Dedifferentiated amniotic fluid mesenchymal stem cell (primary cell): ENCODE results near the gene DYNC1H1.

Experiments used
- DNase-seq: peaks from one replicate; pipeline ENCODE4 v3.0.0-alpha.2; 2016; ENCODE audit errors: extremely low spot score

Gene DYNC1H1

DNA sequence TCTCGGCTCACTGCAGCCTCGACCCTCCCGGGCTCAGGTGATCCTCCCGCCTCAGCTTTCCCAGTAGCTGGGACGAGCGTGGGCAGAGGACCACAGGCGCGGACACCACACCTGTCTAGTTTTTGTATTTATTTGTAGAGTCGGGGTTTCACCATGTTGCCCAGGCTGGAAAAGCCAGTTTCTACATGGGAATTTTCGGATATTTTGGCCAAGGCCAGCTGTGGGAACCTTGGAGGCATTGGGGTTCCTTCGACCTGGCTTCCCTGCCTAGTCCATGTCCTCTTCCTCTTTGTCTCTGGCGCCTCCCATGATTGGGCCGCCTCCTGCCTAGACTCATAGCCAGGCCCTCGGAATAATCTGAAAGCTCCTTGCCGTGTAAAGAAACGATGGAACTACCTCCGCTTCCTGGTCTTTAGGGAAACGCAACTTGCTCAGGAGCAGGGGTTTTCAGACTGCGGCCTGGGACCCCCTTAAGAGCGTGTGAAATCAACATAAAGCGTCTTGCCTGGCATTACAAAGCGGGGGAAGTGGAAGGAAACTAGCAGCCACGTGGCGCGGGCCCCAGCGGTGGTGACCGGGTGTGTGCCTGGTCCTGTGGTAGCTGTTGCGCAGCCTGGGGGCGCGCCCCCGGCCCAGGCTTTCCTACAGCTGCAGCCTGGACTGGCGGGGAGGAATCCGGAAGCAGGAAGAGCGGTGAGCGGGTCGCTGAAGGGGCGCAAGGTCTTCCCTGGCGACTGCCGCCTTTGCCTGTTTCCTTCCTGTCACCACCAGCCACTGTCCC, 123.8 kb downstream of the DYNC1H1 start:
- DNase-seq, result no peak

DNA sequence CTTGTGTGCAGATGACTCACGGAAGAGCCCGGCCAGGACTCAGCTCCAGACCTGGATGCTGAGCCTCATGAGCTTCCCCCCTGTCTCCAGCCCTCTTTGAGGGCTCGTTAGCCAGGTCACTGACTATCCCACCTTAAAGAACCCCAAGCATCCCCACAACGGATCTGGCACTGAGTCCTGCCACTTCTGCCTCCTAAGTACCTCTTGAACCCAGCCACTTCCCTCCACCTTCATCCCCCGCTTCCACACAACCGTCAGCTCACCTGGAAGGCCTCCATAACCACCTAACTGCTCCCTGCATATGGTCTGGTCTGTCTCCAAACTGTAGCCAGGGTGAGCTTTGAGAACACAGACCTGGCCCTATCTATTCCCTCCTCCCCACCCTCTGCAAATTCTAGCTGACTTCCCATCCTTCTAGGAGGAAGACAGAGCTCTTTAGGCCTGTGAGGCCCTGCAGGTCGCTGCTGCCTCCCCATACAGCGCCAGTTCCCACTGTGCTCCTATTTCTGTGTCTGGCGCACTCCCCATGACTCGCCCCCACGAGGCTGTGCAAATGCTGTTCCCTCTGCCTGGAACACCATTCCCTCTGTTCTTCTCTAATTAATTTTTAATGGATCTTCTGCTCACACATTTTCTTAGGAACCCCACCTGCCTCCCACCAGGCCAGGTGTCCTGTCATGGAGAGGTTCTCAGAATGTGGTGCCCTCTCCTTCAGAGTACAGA, 125.4 kb downstream of the DYNC1H1 start:
- DNase-seq, result no peak

DNA sequence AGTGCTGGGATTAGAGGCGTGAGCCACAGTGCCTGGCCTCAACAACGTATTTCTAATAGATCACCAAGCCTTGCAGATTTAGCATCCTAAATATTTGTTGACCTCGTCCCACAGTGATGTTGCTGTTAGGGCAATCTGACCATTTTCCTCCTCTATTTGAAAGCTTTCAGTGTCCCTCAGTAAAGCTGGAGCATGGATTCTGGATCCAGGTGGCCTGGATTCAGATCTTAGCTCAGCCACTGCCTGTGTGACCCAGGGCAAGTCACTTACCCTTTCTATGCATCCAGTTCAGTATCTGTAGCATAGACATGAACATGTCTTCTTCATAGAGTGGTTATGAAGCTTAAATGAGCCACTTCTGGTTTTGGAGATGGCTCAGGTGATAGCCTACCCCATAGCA, 126.3 kb downstream of the DYNC1H1 start:
- DNase-seq, result no peak

DNA sequence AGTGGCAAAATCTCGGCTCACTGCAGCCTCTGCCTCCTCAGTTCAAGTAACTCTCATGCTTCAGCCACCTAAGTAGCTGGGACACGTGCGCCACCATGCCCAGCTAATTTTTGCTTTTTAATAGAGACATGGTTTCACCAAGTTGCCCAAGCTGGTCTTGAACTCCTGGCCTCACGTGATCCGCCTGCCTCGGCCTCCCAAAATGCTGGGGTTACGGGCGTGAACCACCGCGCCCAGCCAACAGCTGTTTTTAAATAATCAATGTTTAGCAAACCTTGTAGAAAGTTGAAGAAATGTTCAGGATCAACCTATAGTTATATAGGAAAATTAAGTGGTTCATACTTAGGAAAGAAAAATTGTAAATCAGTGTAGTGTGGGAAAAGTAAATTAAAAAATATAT, 128.4 kb downstream of the DYNC1H1 start:
- no peak for DNase-seq

DNA sequence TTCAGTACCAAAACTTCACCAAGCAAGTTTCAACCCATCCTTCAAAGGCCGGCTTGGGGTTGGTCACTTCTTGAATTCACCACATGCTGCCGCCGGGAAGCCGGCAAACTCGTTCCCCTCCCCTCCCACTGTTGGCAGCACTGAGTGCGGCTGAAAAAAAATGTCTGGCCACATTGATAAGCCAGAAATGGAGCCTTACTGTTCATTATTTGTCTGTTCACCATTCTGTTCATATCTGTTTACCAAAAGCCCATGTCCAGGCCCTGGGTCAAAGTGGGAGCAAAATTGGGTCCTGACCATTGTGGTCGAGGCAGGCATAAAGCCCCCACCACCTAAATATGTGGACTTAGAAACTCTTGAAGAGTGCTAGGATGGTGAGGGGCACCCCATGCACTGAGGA, 129.7 kb downstream of the DYNC1H1 start:
- no peak for DNase-seq

DNA sequence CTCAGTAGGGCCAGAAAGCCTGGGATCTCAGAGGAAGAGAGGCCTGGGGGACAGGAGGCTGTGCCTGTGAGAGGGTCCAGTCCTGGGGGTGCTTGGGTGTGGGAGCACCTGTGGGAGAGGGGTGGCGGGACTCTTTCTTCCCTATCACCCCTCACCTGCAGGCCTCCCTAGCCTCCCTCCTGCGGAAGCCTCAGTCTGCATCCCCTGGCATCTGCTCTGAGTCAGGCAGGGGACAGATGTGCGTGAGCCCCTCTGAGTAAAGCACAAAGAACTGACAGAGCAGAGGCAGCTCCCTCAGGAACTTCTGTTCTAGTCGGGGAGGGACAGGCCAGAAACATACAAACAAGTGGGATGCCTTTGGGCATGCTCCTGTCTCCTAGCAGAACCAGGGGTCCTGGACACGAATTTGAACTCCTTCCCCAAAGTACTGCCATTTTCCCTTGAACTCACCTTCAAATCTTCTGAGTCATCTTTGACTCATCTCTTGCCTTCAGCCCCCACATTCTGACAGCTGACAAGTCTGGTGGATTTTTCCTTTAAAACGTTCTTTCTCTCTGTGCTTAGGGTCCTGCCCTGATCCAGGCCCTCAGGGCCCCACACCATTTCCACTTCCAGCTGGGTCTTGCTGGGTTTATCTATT, 131.0 kb downstream of the DYNC1H1 start:
- no peak for DNase-seq

DNA sequence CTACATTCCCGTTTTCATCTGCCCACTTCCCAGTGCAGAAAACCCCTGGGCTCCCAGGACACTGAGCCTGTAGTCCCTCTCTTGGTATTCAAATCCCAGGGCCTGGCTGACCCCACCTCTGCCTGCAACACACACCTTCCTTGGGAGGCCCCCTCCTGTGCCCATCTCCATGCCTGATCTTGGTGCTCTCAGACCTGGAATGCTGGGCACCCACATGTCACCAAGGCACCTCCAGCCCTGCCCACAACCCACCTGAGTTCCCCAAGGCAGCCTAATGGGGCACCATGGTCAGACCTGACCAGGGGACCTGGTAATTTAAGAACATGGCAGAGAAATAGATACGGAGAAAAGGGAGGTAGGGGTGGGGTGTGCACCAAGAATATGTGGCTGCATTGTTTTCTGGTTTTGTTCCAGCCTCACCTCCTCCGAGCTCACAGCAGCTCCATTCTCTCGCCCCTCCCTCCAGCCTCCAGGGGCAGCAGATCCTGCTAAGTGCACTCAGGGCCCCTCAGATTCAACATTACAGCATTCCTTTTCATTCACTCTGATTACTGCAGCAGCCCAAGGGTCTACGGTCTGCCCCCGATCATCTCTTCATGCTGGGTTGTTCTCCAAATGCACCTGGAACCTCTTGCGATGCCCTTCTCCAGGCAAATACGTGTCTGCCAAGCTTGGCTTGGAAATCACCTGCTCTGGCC, 131.6 kb downstream of the DYNC1H1 start:
- no peak for DNase-seq

DNA sequence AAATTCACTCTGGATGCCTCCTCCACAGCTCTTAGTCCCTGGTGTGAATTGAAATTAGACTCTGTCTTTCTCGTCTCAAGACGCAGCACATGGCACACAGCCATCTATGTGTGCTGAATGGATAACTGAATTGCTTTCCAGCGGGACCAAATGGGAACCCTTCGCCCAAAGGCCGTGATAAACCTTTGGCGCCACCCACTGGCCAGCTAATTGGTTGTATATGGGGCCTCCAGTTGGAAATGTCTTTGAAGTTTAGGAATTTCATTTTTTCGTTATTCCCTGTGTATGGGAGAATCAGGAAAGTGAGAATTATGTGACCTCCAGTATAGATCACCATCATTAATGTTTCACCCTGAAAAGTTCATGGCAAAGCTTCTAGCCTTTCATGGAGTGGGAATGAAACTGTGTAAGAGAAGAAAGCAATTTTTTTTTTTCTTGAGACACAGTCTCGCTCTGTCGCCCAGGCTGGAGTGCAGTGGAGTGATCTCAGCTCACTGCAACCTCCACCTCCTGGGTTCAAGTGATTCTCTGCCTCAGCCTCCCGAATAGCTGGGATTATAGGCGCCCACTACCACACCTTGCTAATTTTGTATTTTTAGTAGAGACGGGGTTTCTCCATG, 132.3 kb downstream of the DYNC1H1 start:
- peak; percentile 65 for DNase-seq

DNA sequence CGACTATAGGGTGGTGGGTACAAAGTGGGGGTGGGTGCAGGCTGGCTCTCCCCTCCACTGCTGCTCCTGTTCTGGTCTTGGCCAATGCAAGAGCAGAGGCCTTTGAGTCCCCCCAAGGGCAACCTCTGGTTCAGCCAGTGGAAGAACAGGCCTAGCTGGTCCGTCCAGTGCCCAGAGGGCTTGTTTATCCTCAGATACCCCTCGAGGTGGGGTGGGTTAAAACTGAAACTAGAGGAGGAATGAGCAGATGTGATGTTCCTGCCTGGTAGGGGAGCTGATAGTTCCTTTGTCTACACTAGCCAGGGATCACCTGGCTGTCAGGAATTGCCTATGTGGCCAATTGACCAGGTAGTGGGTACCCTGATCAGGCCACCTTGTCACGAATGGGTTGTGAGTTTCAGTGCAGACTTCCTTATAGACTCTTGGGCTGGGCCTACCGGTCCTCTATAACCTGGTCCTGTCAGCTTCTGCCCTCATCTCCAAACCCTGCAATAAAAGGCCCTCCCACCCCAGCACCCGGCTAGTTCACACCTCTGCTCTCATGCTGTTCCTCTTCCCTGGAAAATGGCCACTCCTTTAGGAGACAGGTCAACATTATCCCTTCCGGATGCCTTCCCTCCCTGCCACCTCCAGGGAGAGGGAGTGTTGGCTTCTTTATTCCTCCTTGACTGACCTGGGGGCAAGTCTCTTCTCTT, 133.2 kb downstream of the DYNC1H1 start:
- no peak for DNase-seq

DNA sequence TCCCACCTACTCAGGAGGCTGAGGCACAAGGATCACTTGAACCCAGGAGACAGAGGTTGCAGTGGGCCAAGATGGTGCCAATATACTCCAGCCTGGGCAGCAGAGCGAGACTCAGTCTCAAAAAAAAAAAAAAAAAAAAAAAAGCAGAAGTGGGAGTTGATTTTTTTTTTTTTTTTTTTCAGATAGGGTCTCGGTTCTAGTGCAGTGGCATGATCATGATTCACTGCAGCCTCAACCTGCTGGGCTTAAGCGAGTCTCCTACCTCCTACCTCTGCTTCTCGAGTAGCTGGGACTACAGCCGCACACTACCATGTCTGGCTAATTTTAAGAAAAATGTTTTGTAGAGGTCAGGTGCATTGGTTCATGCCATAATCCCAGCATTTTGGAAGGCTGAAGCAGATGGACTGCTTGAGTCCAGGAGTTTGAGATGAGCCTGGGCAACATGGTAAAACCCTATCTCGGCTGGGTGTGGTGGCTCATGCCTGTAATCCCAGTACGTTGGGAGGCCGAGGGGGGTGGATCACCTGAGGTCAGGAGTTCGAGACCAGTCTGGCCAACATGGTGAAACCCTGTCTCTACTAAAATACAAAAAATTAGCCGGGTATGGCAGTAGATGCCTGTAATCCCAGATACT, 138.8 kb downstream of the DYNC1H1 start:
- DNase-seq, result no peak

DNA sequence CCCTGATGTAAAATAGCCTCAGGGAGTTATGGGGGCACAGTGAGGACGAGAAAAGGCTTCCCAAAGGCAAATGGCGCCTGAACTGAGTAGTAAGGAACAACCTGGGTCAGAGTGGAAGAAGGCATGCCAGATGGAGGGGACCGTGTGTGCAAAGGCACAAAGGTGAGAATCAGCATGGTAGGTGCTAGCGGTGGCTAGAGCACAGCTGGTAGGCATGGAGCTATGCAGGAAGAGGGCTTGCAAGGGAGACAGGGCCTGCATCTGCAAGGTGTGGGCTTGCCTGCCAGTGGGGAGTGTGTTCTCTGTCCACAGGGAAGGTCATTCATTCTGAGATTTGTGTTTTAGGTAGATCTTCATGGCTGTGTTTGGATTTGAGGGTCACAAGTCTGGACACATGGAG, 141.0 kb downstream of the DYNC1H1 start:
- DNase-seq, result no peak
